ENCODE data around the gene DNAH8.

DNA sequence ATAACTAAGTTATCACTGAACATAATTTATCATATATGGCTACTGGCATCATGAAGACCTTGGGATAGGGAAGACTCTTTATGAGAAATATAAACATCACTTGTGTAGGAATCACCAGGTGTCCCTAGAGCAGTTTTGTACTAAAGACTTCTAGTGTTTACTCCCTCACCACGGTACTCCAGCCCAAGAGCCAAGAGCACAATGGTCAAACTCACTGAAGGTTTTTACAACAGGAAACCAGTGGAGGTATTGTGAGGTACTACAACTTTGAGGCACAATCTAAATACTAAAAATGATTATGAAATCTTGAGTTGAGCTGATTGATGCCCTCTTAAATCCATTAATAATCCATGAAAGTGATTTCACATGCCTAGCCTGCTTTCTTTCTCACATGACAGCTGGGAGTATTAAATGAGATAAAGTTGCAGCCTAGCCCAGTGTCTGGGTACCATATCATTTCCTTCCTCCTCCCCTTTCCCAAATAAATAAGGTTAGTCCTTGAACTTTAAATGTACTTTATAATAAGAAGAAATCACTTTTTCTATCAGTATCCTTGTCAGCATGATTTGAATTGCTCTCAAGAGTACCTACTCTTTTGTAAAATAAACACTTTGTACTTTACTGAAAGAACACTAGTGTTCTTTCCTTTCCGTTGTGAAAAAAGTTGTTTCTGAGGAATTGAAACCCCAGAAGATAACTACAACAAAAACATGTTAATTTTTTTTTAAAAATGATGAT is 38.7 kb upstream of the DNAH8 start:
- TF ChIP-seq, protein P1, sequence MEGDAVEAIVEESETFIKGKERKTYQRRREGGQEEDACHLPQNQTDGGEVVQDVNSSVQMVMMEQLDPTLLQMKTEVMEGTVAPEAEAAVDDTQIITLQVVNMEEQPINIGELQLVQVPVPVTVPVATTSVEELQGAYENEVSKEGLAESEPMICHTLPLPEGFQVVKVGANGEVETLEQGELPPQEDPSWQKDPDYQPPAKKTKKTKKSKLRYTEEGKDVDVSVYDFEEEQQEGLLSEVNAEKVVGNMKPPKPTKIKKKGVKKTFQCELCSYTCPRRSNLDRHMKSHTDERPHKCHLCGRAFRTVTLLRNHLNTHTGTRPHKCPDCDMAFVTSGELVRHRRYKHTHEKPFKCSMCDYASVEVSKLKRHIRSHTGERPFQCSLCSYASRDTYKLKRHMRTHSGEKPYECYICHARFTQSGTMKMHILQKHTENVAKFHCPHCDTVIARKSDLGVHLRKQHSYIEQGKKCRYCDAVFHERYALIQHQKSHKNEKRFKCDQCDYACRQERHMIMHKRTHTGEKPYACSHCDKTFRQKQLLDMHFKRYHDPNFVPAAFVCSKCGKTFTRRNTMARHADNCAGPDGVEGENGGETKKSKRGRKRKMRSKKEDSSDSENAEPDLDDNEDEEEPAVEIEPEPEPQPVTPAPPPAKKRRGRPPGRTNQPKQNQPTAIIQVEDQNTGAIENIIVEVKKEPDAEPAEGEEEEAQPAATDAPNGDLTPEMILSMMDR (IDR thresholded peaks at IDR 0.05) = no peak
- no peak for TF ChIP-seq POLR2A (IDR thresholded peaks at IDR 0.05)
